ENCODE results near the gene BSDC1. TPM values are rescaled to one million over a fixed set of nuclear protein-coding genes. Genes with fewer than 3 reads are reported as not detected.

Gene BSDC1
- total and polyA plus RNA-seq, 10 of the 15 experiments (the other 5 are each of a cell fraction or from before 2014, with no cell fraction given), result 3.0 to 39.7 (median 22.8) TPM

GRCh38 chr1:32390904-32391870 lies 3.1 kb downstream of the BSDC1 start:
- CTCF ChIA-PET, result interaction anchor here (3.0 kb wide), 1 partner anchor 10 kb away, joined by 11 read pairs; no protein-coding TSS in a partner anchor
- ATAC-seq (no peak), DNase-seq (ENCODE audit: low read depth, low spot score) (no peak), FAIRE-seq (no peak)
- Histone ChIP-seq H3K27me3 (replicated peaks in 1 of 2; ENCODE audit: control insufficient read depth in 2 of 2, insufficient read depth in 2 of 2, low read length in 1 of 2) (no peaks in the 10 kb centered on the region), H3K4me3 (no peak overlapping the region), H3K79me2 (ENCODE audit: control insufficient read depth, insufficient read depth, low read length) (peaks cover 12% of the 10 kb centered on the region), H3K36me3 (ENCODE audit: control insufficient read depth in 2 of 2, insufficient read depth in 2 of 2, low read length in 1 of 2) (peaks cover 0 to 17% of the 10 kb centered on the region in 2 experiments; a peak in 1 of 4 replicates), H4K20me1 (ENCODE audit: control insufficient read depth, insufficient read depth) (no peaks in the 10 kb centered on the region), H3K9me3 (replicated peaks; ENCODE audit: control insufficient read depth, insufficient read depth, low read length) (no peaks in the 10 kb centered on the region; the same call in 2 of the 3 replicates), H3K4me2 (ENCODE audit: control insufficient read depth, insufficient read depth) (no peak overlapping the region), H3K9ac (ENCODE audit: control insufficient read depth, insufficient read depth, low read length) (no peak overlapping the region), H3K4me1 (ENCODE audit: control insufficient read depth, insufficient read depth, low read length) (no peaks in the 10 kb centered on the region; the same call in 1 of the 2 replicates), H2AFZ (ENCODE audit: control insufficient read depth, low read depth, low read length) (no peak overlapping the region), H3K27ac (ENCODE audit: control insufficient read depth, insufficient read depth) (no peak overlapping the region)
- SMC1A ChIA-PET (ENCODE audit: uncharacterized antibody, unreplicated experiment), result interaction anchor here (0.5 kb wide), 1 partner anchor 76 kb away, joined by 3 read pairs; no protein-coding TSS in a partner anchor
- 63% methylated on average over 8 of the region's 8 CpGs for WGBS (ENCODE audit: insufficient coverage, insufficient replicate concordance, low lambda C conversion rate, missing lambda C conversion rate)
- intact Hi-C loops (cut with micrococcal nuclease; ENCODE audit: unreplicated experiment), result no loop called here
- RAD21 ChIA-PET (ENCODE audit: unreplicated experiment), result interaction anchor here (1.0 kb wide), 1 partner anchor 10 kb away, joined by 3 read pairs; no protein-coding TSS in a partner anchor
- in situ Hi-C loops (cut with MboI), result no loop called here
- BruUV-seq (replicated peaks), result no TSS peak
- POLR2A ChIA-PET, result no interaction called here
- TF ChIP-seq EP300 (IDR thresholded peaks at IDR 0.05; ENCODE audit: borderline replicate concordance in 1 of 2, control insufficient read depth in 1 of 2, low read depth in 2 of 2, low read length in 2 of 2), result no peak
- TF ChIP-seq TAF1 (IDR thresholded peaks at IDR 0.05; ENCODE audit: borderline replicate concordance, low read depth, low read length), result no peak
- TF ChIP-seq HDGF (IDR thresholded peaks at IDR 0.05), result no peak
- TF ChIP-seq ZSCAN29 (IDR thresholded peaks at IDR 0.05), result no peak
- TF ChIP-seq FOS (IDR thresholded peaks at IDR 0.05; ENCODE audit: borderline replicate concordance, extremely low read depth, insufficient read length), result no peak
- no peak for TF ChIP-seq MLLT1 (IDR thresholded peaks at IDR 0.05)
- TF ChIP-seq CREM (IDR thresholded peaks at IDR 0.05; ENCODE audit: low read depth), result no peak

All from GM12878 (cell line).